ENCODE measurements around the gene SYT3. TPM values are rescaled to one million over a fixed set of nuclear protein-coding genes. Genes with fewer than 3 reads are reported as not detected.
"Not testable (repeated sequence)": the region's sequence is repeated elsewhere in the genome, so short reads cannot be mapped to it uniquely, and the experiment has no call there.

SYT3 gene
- total RNA-seq, 1 donor from 2014 or later: 2.5 TPM

- DNase-seq (ENCODE audit: extremely low spot score in 2 of 2): no peak
- no peaks in the 10 kb centered on the region for H3K9me3 ChIP-seq
- H3K4me1 ChIP-seq: no peaks in the 10 kb centered on the region
- H3K36me3 ChIP-seq: no peaks in the 10 kb centered on the region
- no peak overlapping the region for H3K4me3 ChIP-seq
- intact Hi-C loops (cut with DNase I): no loop called here
- no peak overlapping the region for H3K27ac ChIP-seq
- H3K27me3 ChIP-seq: no peaks in the 10 kb centered on the region
- TF ChIP-seq CTCF (IDR thresholded peaks at IDR 0.05) (no peak), POLR2A (IDR thresholded peaks at IDR 0.05) (no peak), POLR2AphosphoS5 (IDR thresholded peaks at IDR 0.05; ENCODE audit: insufficient read depth in 1 of 2, low read depth in 1 of 2) (no peak)
Observed at GRCh38 chr19:50602496-50602895, 37.2 kb downstream of the SYT3 start.

DNA sequence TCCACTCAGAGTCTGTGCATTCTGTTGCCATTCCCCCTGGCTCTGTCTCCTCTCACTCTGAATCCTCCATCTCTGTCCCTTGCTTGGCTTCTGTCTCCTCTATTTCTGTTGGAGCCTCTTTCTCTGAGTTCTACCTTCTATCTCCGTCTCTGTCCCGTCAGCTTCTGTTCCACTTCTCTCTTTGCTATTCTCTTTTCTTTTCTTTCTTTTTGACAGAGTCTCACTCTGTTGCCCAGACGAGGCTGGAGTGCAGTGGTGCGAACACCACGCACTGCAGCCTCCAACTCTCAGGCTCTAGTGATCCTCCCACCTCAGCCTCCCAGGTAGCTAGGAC, 37.6 kb downstream of the SYT3 start:
- no peak for TF ChIP-seq POLR2AphosphoS5 (IDR thresholded peaks at IDR 0.05; ENCODE audit: insufficient read depth in 1 of 2, low read depth in 1 of 2)
- TF ChIP-seq POLR2A (IDR thresholded peaks at IDR 0.05): no peak
- no peak for TF ChIP-seq CTCF (IDR thresholded peaks at IDR 0.05)

DNA sequence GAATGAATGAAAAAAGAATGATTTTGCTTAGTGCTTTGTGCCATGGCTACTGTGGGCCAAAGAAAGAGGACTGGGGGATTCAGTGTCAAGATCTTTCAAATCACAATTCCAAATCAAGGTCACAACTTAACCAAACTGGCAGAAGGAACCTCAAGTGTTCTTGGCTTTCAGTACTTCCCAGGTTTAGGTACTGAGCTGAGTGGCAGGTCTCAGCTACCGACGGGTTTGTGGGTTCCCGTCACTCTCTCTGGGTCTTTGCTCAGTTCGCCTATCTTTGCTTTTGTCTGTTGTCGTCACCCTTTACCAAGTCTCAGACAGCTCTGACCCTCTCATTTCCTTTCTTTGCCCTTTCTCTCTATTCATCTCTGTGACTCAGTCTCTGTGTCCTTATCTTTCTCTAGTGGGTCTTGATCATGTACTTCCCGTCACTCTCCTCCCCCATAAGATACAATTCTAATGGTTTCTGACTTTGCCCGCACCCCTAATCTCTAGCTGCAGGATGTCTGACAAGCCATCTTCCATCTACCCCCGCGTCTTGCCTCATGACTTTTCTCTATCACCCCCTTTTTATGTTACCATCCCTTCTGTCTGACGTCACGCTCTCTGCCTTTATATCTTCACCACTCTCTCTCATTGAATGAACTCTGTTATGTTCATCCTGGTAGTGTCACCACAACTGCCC, 38.1 kb downstream of the SYT3 start:
- Histone ChIP-seq H3K4me1 (no peaks in the 10 kb centered on the region), H3K27ac (no peak overlapping the region), H3K4me3 (no peak overlapping the region), H3K9me3 (no peaks in the 10 kb centered on the region), H3K27me3 (no peaks in the 10 kb centered on the region), H3K36me3 (no peaks in the 10 kb centered on the region)
- no peak for DNase-seq (ENCODE audit: extremely low spot score in 2 of 2)
- intact Hi-C loops (cut with DNase I): no loop called here
- TF ChIP-seq CTCF (IDR thresholded peaks at IDR 0.05): no peak
- TF ChIP-seq POLR2AphosphoS5 (IDR thresholded peaks at IDR 0.05; ENCODE audit: insufficient read depth in 1 of 2, low read depth in 1 of 2): no peak
- TF ChIP-seq POLR2A (IDR thresholded peaks at IDR 0.05): no peak

More for the DNA sequence above, 37.6 kb downstream of the SYT3 start:
- no peaks in the 10 kb centered on the region for H3K4me1 ChIP-seq
- no peaks in the 10 kb centered on the region for H3K27me3 ChIP-seq
- H3K4me3 ChIP-seq: no peak overlapping the region
- intact Hi-C loops (cut with DNase I): no loop called here
- no peaks in the 10 kb centered on the region for H3K36me3 ChIP-seq
- no peak overlapping the region for H3K27ac ChIP-seq
- DNase-seq (ENCODE audit: extremely low spot score in 2 of 2): no peak
- H3K9me3 ChIP-seq: no peaks in the 10 kb centered on the region

GRCh38 chr19:50599427-50599826, 40.3 kb downstream of the SYT3 start:
- no peak for DNase-seq (ENCODE audit: extremely low spot score in 2 of 2)
- Histone ChIP-seq H3K9me3 (no peaks in the 10 kb centered on the region), H3K4me3 (no peak overlapping the region), H3K27ac (no peak overlapping the region), H3K4me1 (no peaks in the 10 kb centered on the region), H3K27me3 (no peaks in the 10 kb centered on the region), H3K36me3 (no peaks in the 10 kb centered on the region)
- TF ChIP-seq POLR2A (IDR thresholded peaks at IDR 0.05): no peak
- TF ChIP-seq POLR2AphosphoS5 (IDR thresholded peaks at IDR 0.05; ENCODE audit: insufficient read depth in 1 of 2, low read depth in 1 of 2): no peak
- no peak for TF ChIP-seq CTCF (IDR thresholded peaks at IDR 0.05)
- intact Hi-C loops (cut with DNase I): no loop called here

DNA sequence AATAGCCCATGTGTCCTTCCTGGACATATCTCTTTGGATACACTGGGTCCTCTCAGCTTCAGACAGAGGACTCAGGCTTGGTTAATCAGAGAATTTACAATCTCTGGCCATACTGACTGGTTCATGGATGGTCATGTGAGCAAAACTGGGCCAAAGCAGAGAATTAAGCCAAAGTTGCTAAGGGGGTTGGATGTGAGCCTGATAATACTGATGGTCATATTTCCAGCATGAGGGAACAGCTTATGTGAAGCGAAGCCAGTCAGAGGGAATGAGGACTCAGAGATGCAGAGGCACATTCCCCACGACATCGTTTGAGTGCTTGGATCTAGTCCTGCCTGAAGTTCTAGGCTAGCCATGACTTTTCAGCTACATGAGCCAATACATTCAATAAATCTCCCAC, 49.5 kb downstream of the SYT3 start:
- no peak overlapping the region for H3K4me3 ChIP-seq
- H3K4me1 ChIP-seq: no peaks in the 10 kb centered on the region

GRCh38 chr19:50581795-50582660, 57.7 kb downstream of the SYT3 start:
- H3K9me3 ChIP-seq; H3K27ac ChIP-seq; H3K36me3 ChIP-seq; intact Hi-C loops (cut with DNase I); DNase-seq (ENCODE audit: extremely low spot score in 2 of 2); H3K4me1 ChIP-seq; H3K4me3 ChIP-seq; H3K27me3 ChIP-seq: not testable (repeated sequence)

More for the DNA sequence above, 49.5 kb downstream of the SYT3 start:
- H3K36me3 ChIP-seq: no peaks in the 10 kb centered on the region
- no peaks in the 10 kb centered on the region for H3K9me3 ChIP-seq
- no peak overlapping the region for H3K27ac ChIP-seq
- no peaks in the 10 kb centered on the region for H3K27me3 ChIP-seq
- TF ChIP-seq POLR2A (IDR thresholded peaks at IDR 0.05): no peak
- no peak for TF ChIP-seq CTCF (IDR thresholded peaks at IDR 0.05)
- TF ChIP-seq POLR2AphosphoS5 (IDR thresholded peaks at IDR 0.05; ENCODE audit: insufficient read depth in 1 of 2, low read depth in 1 of 2): no peak
- no peak for DNase-seq (ENCODE audit: extremely low spot score in 2 of 2)
- intact Hi-C loops (cut with DNase I): no loop called here
